ENCODE data around the gene CENPU. TPM values are rescaled to one million over a fixed set of nuclear protein-coding genes. Genes with fewer than 3 reads are reported as not detected.
A peak's percentile ranks its signal among the peaks of the same experiment; 100 is the strongest.

The CENPU gene
- total and polyA plus RNA-seq, 4 donors = 1.1 to 3.1 (median 1.8) TPM

DNA sequence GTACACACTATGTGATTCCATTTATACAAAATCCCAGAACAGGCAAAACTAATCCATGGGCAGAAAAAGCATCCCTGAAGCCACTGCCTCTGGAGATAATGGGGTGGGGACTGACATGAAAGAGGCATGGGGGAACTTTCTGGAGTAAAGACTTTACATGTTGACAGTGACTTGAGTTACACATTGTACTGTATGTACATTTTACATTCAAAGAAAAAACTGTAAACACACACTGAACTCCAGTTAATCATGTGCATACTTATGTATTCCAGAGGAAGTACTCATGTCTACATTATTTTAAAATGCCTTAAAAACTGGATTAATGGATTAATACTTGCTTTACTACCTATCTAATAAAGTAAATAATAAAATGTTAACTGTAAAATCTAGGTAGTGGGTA, 21.6 kb downstream of the CENPU start:
- Histone ChIP-seq H3K4me3 (ENCODE audit: low read length in 2 of 2) (no peak overlapping the region), H3K36me3 (ENCODE audit: control insufficient read depth in 1 of 2, insufficient read depth in 2 of 2, low read length in 1 of 2) (no peaks in the 10 kb centered on the region), H3K4me1 (ENCODE audit: control insufficient read depth in 1 of 2, insufficient read depth in 2 of 2, low read length in 2 of 2) (peaks cover 1 to 2% of the 10 kb centered on the region in 2 donors), H3K27me3 (ENCODE audit: control insufficient read depth in 1 of 2, insufficient read depth in 2 of 2, low read length in 1 of 2) (no peaks in the 10 kb centered on the region), H3K9me3 (ENCODE audit: control insufficient read depth, low read length) (no peaks in the 10 kb centered on the region), H3K27ac (ENCODE audit: low read depth in 1 of 2, low read length in 2 of 2) (no peak overlapping the region)
- ATAC-seq (ENCODE audit: low FRiP score) (no peak), DNase-seq (no peak)
- intact Hi-C loops (cut with DNase I) = no loop called here

DNA sequence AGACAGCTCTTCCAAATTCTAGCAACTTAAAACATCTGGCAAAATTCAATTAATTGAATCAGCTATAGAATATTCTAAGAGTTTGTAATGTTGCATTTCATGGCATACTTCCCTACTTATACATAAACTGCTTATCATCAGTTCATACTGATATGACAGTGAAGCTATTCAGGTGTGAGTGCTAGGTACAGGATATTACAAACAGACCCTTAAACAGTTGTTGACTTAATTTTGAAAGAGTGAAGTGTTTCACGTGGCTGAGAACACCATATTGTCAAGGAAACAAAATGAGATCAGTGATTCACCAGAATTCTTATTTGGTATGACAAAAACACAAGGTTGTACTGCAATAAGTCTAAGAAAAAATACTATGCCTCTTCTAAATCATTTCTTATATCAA, 27.4 kb downstream of the CENPU start:
- no peak overlapping the region for H3K27ac ChIP-seq (ENCODE audit: low read depth in 1 of 2, low read length in 2 of 2)
- H3K4me3 ChIP-seq (ENCODE audit: low read length in 2 of 2) = no peak overlapping the region
- H3K4me1 ChIP-seq (ENCODE audit: control insufficient read depth in 1 of 2, insufficient read depth in 2 of 2, low read length in 2 of 2) = no peaks in the 10 kb centered on the region
- DNase-seq = no peak
- no peak for ATAC-seq (ENCODE audit: low FRiP score)
- no peaks in the 10 kb centered on the region for H3K36me3 ChIP-seq (ENCODE audit: control insufficient read depth in 1 of 2, insufficient read depth in 2 of 2, low read length in 1 of 2)
- WGBS, 2 donors = 86 to 89% methylated on average over 1 of the region's 1 CpG
- H3K27me3 ChIP-seq (ENCODE audit: control insufficient read depth in 1 of 2, insufficient read depth in 2 of 2, low read length in 1 of 2) = no peaks in the 10 kb centered on the region
- intact Hi-C loops (cut with DNase I) = no loop called here
- H3K9me3 ChIP-seq (ENCODE audit: control insufficient read depth, low read length) = no peaks in the 10 kb centered on the region

DNA sequence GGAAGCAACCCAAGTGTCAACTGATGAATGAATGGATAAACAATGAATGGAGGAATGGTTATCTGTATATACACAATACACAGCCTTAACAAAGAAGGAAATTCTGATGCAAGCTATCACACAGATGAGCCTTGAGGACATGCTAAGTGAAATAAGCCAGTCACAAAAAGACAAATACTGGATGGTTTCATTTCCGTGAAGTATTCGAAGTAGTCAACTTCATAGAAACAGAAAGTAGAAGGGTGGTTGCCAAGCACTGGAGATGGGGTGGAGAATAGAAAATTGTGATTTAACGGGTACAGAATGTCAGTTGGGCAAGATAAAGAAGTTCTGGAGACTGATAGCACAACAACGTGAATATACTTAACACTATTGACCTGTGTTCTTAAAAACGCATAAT, 28.2 kb downstream of the CENPU start:
- Histone ChIP-seq H3K27ac (ENCODE audit: low read depth in 1 of 2, low read length in 2 of 2) (no peak overlapping the region), H3K27me3 (ENCODE audit: control insufficient read depth in 1 of 2, insufficient read depth in 2 of 2, low read length in 1 of 2) (no peaks in the 10 kb centered on the region), H3K4me3 (ENCODE audit: low read length in 2 of 2) (no peak overlapping the region), H3K36me3 (ENCODE audit: control insufficient read depth in 1 of 2, insufficient read depth in 2 of 2, low read length in 1 of 2) (no peaks in the 10 kb centered on the region), H3K4me1 (ENCODE audit: control insufficient read depth in 1 of 2, insufficient read depth in 2 of 2, low read length in 2 of 2) (no peaks in the 10 kb centered on the region), H3K9me3 (ENCODE audit: control insufficient read depth, low read length) (no peaks in the 10 kb centered on the region)
- no peak for DNase-seq
- no peak for ATAC-seq (ENCODE audit: low FRiP score)
- WGBS, 2 donors = 88 to 90% methylated on average over 5 of the region's 5 CpGs
- intact Hi-C loops (cut with DNase I) = no loop called here

DNA sequence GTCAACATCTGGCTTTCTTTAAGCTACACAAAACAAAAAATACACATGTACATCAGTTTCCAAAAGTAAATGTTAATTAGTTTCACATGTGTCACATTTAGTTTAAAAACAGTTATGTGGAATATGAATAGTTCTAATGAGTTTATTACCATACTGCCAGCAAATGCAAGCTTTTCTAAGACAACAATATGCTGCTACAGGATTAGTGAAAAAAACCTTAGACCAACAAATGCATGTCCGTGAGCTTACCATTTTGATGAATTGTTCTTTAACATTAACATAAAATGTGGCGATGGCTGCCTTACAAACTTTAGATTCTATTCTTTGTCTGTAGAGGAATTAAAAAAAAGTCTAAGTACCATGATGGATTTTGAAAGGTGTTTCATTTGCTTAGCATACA, 31.8 kb downstream of the CENPU start:
- no peak for ATAC-seq (ENCODE audit: low FRiP score)
- intact Hi-C loops (cut with DNase I) = no loop called here
- DNase-seq = no peak

DNA sequence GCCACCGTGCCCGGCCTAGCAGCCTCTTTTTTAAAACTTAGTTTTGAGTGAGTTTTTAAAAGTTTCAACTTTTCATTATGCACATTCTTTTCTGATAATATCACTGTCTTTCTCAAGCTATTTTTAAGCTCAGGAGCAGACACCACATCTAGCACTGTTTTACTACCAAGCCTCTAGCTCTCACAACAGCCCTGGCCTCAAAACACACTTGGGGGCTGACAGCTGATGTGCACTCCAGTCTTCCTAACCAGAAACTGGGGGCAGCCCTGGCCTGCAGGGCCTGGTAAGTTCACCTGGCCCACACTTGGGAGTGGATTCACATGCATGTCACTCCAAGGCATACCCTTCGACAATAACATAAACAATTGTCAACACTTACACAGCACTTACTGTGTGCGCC, 34.0 kb downstream of the CENPU start:
- DNase-seq = no peak
- H3K4me3 ChIP-seq (ENCODE audit: low read length in 2 of 2) = no peak overlapping the region
- ATAC-seq (ENCODE audit: low FRiP score) = no peak
- H3K27ac ChIP-seq (ENCODE audit: low read depth in 1 of 2, low read length in 2 of 2) = peak overlapping the region in 1 of 2 donors; percentile 54
- intact Hi-C loops (cut with DNase I) = no loop called here
- 48 to 50% methylated on average over 4 of the region's 4 CpGs for WGBS, 2 donors
- no peaks in the 10 kb centered on the region for H3K9me3 ChIP-seq (ENCODE audit: control insufficient read depth, low read length)
- no peaks in the 10 kb centered on the region for H3K36me3 ChIP-seq (ENCODE audit: control insufficient read depth in 1 of 2, insufficient read depth in 2 of 2, low read length in 1 of 2)
- no peaks in the 10 kb centered on the region for H3K4me1 ChIP-seq (ENCODE audit: control insufficient read depth in 1 of 2, insufficient read depth in 2 of 2, low read length in 2 of 2)
- no peaks in the 10 kb centered on the region for H3K27me3 ChIP-seq (ENCODE audit: control insufficient read depth in 1 of 2, insufficient read depth in 2 of 2, low read length in 1 of 2)

More for the DNA sequence above, 31.8 kb downstream of the CENPU start:
- 97% methylated on average over 2 of the region's 2 CpGs for WGBS, 2 donors
- Histone ChIP-seq H3K9me3 (ENCODE audit: control insufficient read depth, low read length) (no peaks in the 10 kb centered on the region), H3K4me3 (ENCODE audit: low read length in 2 of 2) (no peak overlapping the region), H3K27ac (ENCODE audit: low read depth in 1 of 2, low read length in 2 of 2) (no peak overlapping the region), H3K36me3 (ENCODE audit: control insufficient read depth in 1 of 2, insufficient read depth in 2 of 2, low read length in 1 of 2) (no peaks in the 10 kb centered on the region), H3K27me3 (ENCODE audit: control insufficient read depth in 1 of 2, insufficient read depth in 2 of 2, low read length in 1 of 2) (no peaks in the 10 kb centered on the region), H3K4me1 (ENCODE audit: control insufficient read depth in 1 of 2, insufficient read depth in 2 of 2, low read length in 2 of 2) (no peaks in the 10 kb centered on the region)

DNA sequence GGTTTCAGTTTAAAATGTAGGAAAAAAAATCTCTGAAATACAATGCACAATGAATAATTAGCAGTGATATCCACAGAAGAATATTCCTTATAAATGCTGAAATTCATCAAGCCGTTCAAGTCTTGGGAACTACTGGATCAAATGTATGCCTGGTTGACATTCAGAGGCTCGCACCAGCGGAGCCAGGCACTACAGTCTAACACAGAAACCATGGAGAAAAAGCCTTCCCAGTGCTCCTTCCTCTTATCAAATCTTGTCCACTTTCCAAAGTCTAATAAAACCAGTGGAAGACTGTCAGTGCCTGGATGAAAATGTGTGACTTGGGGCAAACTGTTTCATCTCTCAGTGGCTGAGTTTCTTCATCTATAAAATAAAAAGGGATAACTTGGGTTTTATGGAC, 35.9 kb downstream of the CENPU start:
- no peak for ATAC-seq (ENCODE audit: low FRiP score)
- DNase-seq = no peak
- 19 to 22% methylated on average over 3 of the region's 3 CpGs for WGBS, 2 donors
- H3K4me3 ChIP-seq (ENCODE audit: low read length in 2 of 2) = peak overlapping the region; percentile 42 to 69
- intact Hi-C loops (cut with DNase I) = no loop called here
- H3K27me3 ChIP-seq (ENCODE audit: control insufficient read depth in 1 of 2, insufficient read depth in 2 of 2, low read length in 1 of 2) = no peaks in the 10 kb centered on the region
- no peaks in the 10 kb centered on the region for H3K4me1 ChIP-seq (ENCODE audit: control insufficient read depth in 1 of 2, insufficient read depth in 2 of 2, low read length in 2 of 2)
- H3K27ac ChIP-seq (ENCODE audit: low read depth in 1 of 2, low read length in 2 of 2) = no peak overlapping the region
- H3K36me3 ChIP-seq (ENCODE audit: control insufficient read depth in 1 of 2, insufficient read depth in 2 of 2, low read length in 1 of 2) = no peaks in the 10 kb centered on the region
- H3K9me3 ChIP-seq (ENCODE audit: control insufficient read depth, low read length) = no peaks in the 10 kb centered on the region

DNA sequence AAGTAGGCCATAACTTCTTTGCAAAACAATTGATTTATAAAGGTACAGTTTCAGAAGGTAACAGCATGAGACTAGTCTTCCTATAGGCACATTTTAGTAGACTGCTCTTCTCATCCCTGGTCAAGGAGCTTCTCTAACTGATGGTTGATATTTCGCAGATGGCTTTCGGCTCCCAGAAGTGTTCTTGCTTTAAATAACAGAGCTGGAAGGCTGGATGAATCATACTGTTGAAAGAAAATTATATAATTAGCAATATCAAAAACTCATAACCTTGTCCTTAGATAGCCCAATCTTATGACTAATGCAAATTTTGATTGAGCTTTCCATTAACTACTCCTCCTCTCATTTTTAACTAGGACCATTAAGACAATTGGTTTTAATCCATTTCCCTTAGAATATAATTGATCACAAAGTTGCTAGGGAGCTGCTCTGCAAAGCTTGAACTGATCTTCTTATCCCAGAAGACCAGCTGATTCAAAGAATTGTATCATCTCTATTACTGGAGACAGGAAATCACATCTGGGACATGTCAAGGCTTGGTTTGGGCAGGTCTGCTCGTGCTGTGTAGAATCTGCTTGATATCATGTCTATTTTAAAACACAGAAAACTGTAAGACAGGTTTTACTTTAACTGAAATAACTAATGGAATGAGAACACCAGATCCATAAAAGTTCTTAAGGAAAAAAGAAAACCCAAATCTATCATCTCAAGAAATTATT, 38.6 kb downstream of the CENPU start:
- Histone ChIP-seq H3K27ac (ENCODE audit: low read depth in 1 of 2, low read length in 2 of 2) (no peak overlapping the region), H3K36me3 (ENCODE audit: control insufficient read depth in 1 of 2, insufficient read depth in 2 of 2, low read length in 1 of 2) (no peaks in the 10 kb centered on the region), H3K4me3 (ENCODE audit: low read length in 2 of 2) (no peak overlapping the region), H3K27me3 (ENCODE audit: control insufficient read depth in 1 of 2, insufficient read depth in 2 of 2, low read length in 1 of 2) (no peaks in the 10 kb centered on the region), H3K9me3 (ENCODE audit: control insufficient read depth, low read length) (no peaks in the 10 kb centered on the region), H3K4me1 (ENCODE audit: control insufficient read depth in 1 of 2, insufficient read depth in 2 of 2, low read length in 2 of 2) (no peaks in the 10 kb centered on the region)
- no peak for ATAC-seq (ENCODE audit: low FRiP score)
- WGBS, 2 donors = 57 to 75% methylated on average over 3 of the region's 3 CpGs
- no peak for DNase-seq
- intact Hi-C loops (cut with DNase I) = no loop called here

DNA sequence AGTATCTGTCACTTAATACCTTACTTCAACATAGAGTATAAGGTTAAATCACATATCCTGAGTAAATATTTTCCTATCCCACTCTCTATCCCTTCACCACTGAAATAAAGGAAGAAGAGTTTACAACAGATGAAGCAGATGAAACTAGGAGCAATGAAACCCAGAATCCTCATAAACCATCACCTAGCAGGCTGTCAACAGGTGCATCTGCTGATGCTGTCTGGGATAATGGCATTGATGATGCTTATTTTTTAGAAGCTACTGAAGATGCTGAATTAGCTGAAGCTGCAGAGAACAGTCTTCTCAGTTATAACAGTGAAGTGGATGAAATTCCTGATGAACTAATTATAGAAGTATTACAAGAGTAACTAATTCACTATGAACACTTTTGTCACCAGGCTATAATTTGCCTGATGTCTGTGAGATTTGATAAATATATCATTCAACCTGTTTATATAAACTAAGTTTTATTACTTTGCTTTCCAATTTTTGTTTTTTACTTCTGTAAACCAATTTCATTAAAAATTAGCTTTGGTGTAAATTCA, 39.4 kb downstream of the CENPU start:
- Histone ChIP-seq H3K4me1 (ENCODE audit: control insufficient read depth in 1 of 2, insufficient read depth in 2 of 2, low read length in 2 of 2) (no peaks in the 10 kb centered on the region), H3K36me3 (ENCODE audit: control insufficient read depth in 1 of 2, insufficient read depth in 2 of 2, low read length in 1 of 2) (no peaks in the 10 kb centered on the region), H3K27me3 (ENCODE audit: control insufficient read depth in 1 of 2, insufficient read depth in 2 of 2, low read length in 1 of 2) (no peaks in the 10 kb centered on the region), H3K9me3 (ENCODE audit: control insufficient read depth, low read length) (no peaks in the 10 kb centered on the region), H3K27ac (ENCODE audit: low read depth in 1 of 2, low read length in 2 of 2) (no peak overlapping the region), H3K4me3 (ENCODE audit: low read length in 2 of 2) (no peak overlapping the region)
- no peak for DNase-seq
- intact Hi-C loops (cut with DNase I) = no loop called here
- no peak for ATAC-seq (ENCODE audit: low FRiP score)

DNA sequence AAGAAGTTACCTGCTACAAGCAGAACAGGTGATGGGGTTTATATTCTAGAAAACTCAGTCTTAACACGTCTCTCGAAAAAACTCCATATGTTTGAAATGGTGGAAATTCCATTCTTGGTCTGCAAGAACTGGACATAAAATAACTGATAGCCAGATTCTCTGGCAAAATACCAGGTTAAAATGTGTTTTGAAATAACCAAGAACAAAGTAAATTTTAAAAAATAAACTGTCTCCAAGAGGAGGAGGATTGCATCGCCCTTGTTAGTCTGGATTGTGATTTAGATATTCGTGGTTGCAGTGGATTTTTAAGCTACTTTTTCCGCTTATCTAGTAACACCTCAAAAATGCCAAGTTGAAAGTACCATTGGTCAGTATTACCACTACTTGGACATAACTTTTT, 40.8 kb downstream of the CENPU start:
- intact Hi-C loops (cut with DNase I) = no loop called here
- H3K27me3 ChIP-seq (ENCODE audit: control insufficient read depth in 1 of 2, insufficient read depth in 2 of 2, low read length in 1 of 2) = no peaks in the 10 kb centered on the region
- ATAC-seq (ENCODE audit: low FRiP score) (no peak), DNase-seq (no peak)
- H3K4me1 ChIP-seq (ENCODE audit: control insufficient read depth in 1 of 2, insufficient read depth in 2 of 2, low read length in 2 of 2) = no peaks in the 10 kb centered on the region
- no peaks in the 10 kb centered on the region for H3K9me3 ChIP-seq (ENCODE audit: control insufficient read depth, low read length)
- H3K4me3 ChIP-seq (ENCODE audit: low read length in 2 of 2) = no peak overlapping the region
- 85% methylated on average over 5 of the region's 5 CpGs for WGBS, 2 donors
- no peak overlapping the region for H3K27ac ChIP-seq (ENCODE audit: low read depth in 1 of 2, low read length in 2 of 2)
- H3K36me3 ChIP-seq (ENCODE audit: control insufficient read depth in 1 of 2, insufficient read depth in 2 of 2, low read length in 1 of 2) = no peaks in the 10 kb centered on the region
